ENCODE results near the gene ZNF280A.

GRCh38 chr22:22498267-22498666, 21.8 kb downstream of the ZNF280A start:
- TF ChIP-seq, protein P1, sequence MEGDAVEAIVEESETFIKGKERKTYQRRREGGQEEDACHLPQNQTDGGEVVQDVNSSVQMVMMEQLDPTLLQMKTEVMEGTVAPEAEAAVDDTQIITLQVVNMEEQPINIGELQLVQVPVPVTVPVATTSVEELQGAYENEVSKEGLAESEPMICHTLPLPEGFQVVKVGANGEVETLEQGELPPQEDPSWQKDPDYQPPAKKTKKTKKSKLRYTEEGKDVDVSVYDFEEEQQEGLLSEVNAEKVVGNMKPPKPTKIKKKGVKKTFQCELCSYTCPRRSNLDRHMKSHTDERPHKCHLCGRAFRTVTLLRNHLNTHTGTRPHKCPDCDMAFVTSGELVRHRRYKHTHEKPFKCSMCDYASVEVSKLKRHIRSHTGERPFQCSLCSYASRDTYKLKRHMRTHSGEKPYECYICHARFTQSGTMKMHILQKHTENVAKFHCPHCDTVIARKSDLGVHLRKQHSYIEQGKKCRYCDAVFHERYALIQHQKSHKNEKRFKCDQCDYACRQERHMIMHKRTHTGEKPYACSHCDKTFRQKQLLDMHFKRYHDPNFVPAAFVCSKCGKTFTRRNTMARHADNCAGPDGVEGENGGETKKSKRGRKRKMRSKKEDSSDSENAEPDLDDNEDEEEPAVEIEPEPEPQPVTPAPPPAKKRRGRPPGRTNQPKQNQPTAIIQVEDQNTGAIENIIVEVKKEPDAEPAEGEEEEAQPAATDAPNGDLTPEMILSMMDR (IDR thresholded peaks at IDR 0.05; ENCODE audit: extremely low read depth in 1 of 2, insufficient read depth in 1 of 2, low read depth in 1 of 2, low read length in 2 of 2) = no peak
- TF ChIP-seq, protein P2, sequence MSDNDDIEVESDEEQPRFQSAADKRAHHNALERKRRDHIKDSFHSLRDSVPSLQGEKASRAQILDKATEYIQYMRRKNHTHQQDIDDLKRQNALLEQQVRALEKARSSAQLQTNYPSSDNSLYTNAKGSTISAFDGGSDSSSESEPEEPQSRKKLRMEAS (IDR thresholded peaks at IDR 0.05; ENCODE audit: insufficient read depth, insufficient read length) = no peak
- no peak for TF ChIP-seq POLR2A (IDR thresholded peaks at IDR 0.05; ENCODE audit: low read depth, low read length)
- no peak for TF ChIP-seq EZH2 (IDR thresholded peaks at IDR 0.05; ENCODE audit: borderline replicate concordance, low read depth, low read length, severe bottlenecking)
- no peak for TF ChIP-seq GATA2 (IDR thresholded peaks at IDR 0.05; ENCODE audit: insufficient read depth, insufficient read length, low read depth, low read length)
- no peak for TF ChIP-seq MYC (IDR thresholded peaks at IDR 0.05; ENCODE audit: low read depth, low read length)
- TF ChIP-seq POLR2AphosphoS5 (IDR thresholded peaks at IDR 0.05; ENCODE audit: insufficient read depth, low read depth, low read length) = no peak
- no peak for TF ChIP-seq FOS (IDR thresholded peaks at IDR 0.05; ENCODE audit: borderline replicate concordance, insufficient read depth, low read length)
